Omental fat pad (tissue), 4 donors: ENCODE measurements around the gene ATXN10. TPM values are rescaled to one million over a fixed set of nuclear protein-coding genes. Genes with fewer than 3 reads are reported as not detected.

Experiments
- ATAC-seq: fragments of 150-250 bp; one replicate; pipeline ENCODE4 v1.9.1; 2016; ENCODE audit warnings: mild to moderate bottlenecking, moderate library complexity; ENCODE audit not compliant: low FRiP score
- DNase-seq: peaks from one replicate; pipeline ENCODE4 v3.0.0-alpha.2; 2019; ENCODE audit warnings: low spot score
- CTCF ChIP-seq, 3 donors: fragments of 450-650 bp; IDR thresholded peaks; one replicate each; pipeline ENCODE4 v1.5.1; 2016 to 2017; ENCODE audit warnings: antibody characterized with exemption in 3 of 3, mild to moderate bottlenecking in 3 of 3, moderate library complexity in 2 of 3
- total RNA-seq, 4 donors: library from RNA; depleted of rRNA; stranded (reverse); fragments of >200 nt; gene quantifications; one replicate each; pipeline ENCODE4 v1.1.0, GENCODE V29; 2016

The ATXN10 gene
- total RNA-seq, 4 donors from 2014 or later = 80.9 to 127 (median 103) TPM

- ATAC-seq (no peak), DNase-seq (no peak)
- no peak for TF ChIP-seq CTCF (IDR thresholded peaks at IDR 0.05)
Observed at GRCh38 chr22:45848904-45849303, 177.3 kb downstream of the ATXN10 start.

GRCh38 chr22:45852826-45853225 is 181.2 kb downstream of the ATXN10 start:
- ATAC-seq = no peak
- no peak for DNase-seq
- TF ChIP-seq CTCF (IDR thresholded peaks at IDR 0.05) = no peak

- ATAC-seq (no peak), DNase-seq (no peak)
- TF ChIP-seq CTCF (IDR thresholded peaks at IDR 0.05) = no peak
Observed at GRCh38 chr22:45855961-45856360, 184.3 kb downstream of the ATXN10 start.

- DNase-seq (no peak), ATAC-seq (no peak)
- TF ChIP-seq CTCF (IDR thresholded peaks at IDR 0.05) = no peak
Observed at GRCh38 chr22:45857519-45857918, 185.9 kb downstream of the ATXN10 start.

GRCh38 chr22:45859231-45860161 is 187.9 kb downstream of the ATXN10 start:
- ATAC-seq (no peak), DNase-seq (no peak)
- TF ChIP-seq CTCF (IDR thresholded peaks at IDR 0.05) = no peak

- no peak for TF ChIP-seq CTCF (IDR thresholded peaks at IDR 0.05)
- DNase-seq (no peak), ATAC-seq (no peak)
Observed at GRCh38 chr22:45860201-45860600, 188.6 kb downstream of the ATXN10 start.

GRCh38 chr22:45861259-45861658 is 189.6 kb downstream of the ATXN10 start:
- ATAC-seq = no peak
- TF ChIP-seq CTCF (IDR thresholded peaks at IDR 0.05) = no peak
- DNase-seq = no peak
